ENCODE measurements around the gene MDFIC.

MDFIC gene

DNA sequence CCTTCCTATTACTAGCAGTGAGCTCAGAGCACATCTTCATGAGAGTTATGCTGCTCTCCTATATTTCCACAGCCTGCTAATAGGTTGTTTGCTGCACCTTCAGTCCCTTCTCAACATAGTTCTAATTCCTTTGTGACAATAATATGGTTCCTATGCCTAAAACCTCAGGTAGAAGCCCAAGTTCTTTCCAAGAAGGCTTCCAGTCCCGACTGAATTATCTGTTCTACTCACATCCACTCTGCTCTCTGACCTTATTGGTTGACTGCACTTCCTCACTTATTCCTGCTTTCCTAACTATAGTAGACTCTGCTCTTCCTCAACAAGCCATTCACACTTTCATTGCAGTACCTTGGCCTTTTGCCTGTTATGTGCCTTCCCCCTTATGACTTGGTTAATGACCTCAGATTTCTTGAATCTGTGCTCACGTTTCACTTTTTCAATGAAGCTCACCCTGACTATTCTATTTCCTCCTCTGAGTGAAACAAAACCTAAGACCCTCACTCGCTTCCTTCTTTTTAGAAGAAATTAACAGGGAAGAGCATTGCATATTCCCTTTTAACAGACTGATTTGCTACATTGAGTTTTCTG is 132.7 kb downstream of the MDFIC start:
- Histone ChIP-seq H3K36me3 (ENCODE audit: insufficient read depth, insufficient read length, low read length) (no peaks in the 10 kb centered on the region), H3K9ac (ENCODE audit: insufficient read length, low read depth) (no peak overlapping the region), H3K27me3 (ENCODE audit: insufficient read depth, insufficient read length) (no peaks in the 10 kb centered on the region), H3K4me3 (ENCODE audit: insufficient read length, low read depth) (no peak overlapping the region), H3K9me3 (ENCODE audit: insufficient read depth, low read length) (no peaks in the 10 kb centered on the region), H3K4me1 (ENCODE audit: insufficient read depth, insufficient read length) (no peaks in the 10 kb centered on the region)
- no peak for DNase-seq (ENCODE audit: low read depth, low spot score)
- TF ChIP-seq YY1 (IDR thresholded peaks at IDR 0.05; ENCODE audit: insufficient read depth, insufficient read length) (no peak), ZNF274 (IDR thresholded peaks at IDR 0.05; ENCODE audit: low read depth, low read length) (no peak), SUZ12 (IDR thresholded peaks at IDR 0.05; ENCODE audit: extremely low read depth, insufficient read depth, insufficient read length) (no peak)

DNA sequence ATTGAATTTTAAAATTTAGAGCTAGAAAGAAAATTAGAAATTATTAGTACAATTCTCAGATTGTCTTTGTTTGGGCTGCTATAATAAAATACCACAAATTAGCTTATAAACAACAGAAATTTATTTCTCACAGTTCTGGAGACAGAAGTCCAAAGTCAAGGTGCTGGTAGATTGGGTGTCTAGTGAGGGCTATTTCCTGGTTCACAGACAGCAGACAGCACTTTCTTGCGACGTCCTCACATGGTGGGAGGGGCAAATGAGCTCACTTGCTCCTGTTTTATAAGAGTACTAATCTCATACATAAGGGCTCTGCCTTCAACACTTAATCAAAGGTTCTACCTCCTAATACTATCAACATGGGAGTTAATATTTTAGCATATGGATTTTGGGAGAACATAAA is 134.1 kb downstream of the MDFIC start:
- no peak for TF ChIP-seq SUZ12 (IDR thresholded peaks at IDR 0.05; ENCODE audit: extremely low read depth, insufficient read depth, insufficient read length)
- no peak for TF ChIP-seq YY1 (IDR thresholded peaks at IDR 0.05; ENCODE audit: insufficient read depth, insufficient read length)
- no peak for TF ChIP-seq ZNF274 (IDR thresholded peaks at IDR 0.05; ENCODE audit: low read depth, low read length)
- Histone ChIP-seq H3K9ac (ENCODE audit: insufficient read length, low read depth) (no peak overlapping the region), H3K9me3 (ENCODE audit: insufficient read depth, low read length) (no peaks in the 10 kb centered on the region), H3K4me1 (ENCODE audit: insufficient read depth, insufficient read length) (no peaks in the 10 kb centered on the region), H3K36me3 (ENCODE audit: insufficient read depth, insufficient read length, low read length) (no peaks in the 10 kb centered on the region), H3K27me3 (ENCODE audit: insufficient read depth, insufficient read length) (no peaks in the 10 kb centered on the region), H3K4me3 (ENCODE audit: insufficient read length, low read depth) (no peak overlapping the region)
- no peak for DNase-seq (ENCODE audit: low read depth, low spot score)

DNA sequence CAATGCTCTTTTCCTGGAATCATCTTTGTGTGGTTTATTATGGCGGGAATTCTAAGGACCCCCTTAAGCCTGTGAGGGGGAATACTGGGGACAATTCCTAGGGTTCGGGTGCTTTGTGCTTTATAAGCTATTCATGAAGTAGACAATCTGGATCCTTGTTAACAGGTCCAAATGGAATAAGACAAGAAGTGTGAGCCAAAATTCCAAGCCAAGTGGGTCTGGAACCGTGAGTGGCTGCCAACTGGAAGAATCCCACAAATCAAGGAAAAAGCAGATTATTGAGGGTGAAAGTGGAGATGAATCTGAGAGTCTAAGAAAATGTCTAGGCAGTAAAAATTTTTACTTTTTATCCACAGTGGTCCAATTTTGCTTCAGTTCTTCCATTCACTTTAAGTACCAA is 136.8 kb downstream of the MDFIC start:
- no peaks in the 10 kb centered on the region for H3K4me1 ChIP-seq (ENCODE audit: insufficient read depth, insufficient read length)
- no peaks in the 10 kb centered on the region for H3K9me3 ChIP-seq (ENCODE audit: insufficient read depth, low read length)
- TF ChIP-seq ZNF274 (IDR thresholded peaks at IDR 0.05; ENCODE audit: low read depth, low read length) (no peak), YY1 (IDR thresholded peaks at IDR 0.05; ENCODE audit: insufficient read depth, insufficient read length) (no peak), SUZ12 (IDR thresholded peaks at IDR 0.05; ENCODE audit: extremely low read depth, insufficient read depth, insufficient read length) (no peak)

DNA sequence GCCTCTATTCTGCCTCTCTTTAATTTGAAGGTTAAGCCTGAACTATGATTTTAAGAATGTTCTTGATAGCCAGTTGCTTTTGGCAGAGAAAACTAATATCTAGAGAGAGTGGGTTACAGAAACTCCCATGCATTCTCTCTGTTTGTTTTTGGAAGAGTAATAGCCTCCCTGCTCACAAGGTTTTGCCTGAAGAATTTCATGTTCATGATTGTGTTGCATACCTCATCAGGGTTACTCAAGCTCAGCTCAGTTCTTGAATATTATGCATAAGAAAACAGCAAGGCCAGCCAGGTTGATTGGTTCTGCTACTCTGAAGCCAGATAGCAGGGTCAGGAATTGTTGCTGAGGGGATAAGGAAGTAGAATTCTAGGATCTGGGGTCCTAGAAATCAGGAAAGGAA is 137.4 kb downstream of the MDFIC start:
- TF ChIP-seq YY1 (IDR thresholded peaks at IDR 0.05; ENCODE audit: insufficient read depth, insufficient read length) (no peak), SUZ12 (IDR thresholded peaks at IDR 0.05; ENCODE audit: extremely low read depth, insufficient read depth, insufficient read length) (no peak), ZNF274 (IDR thresholded peaks at IDR 0.05; ENCODE audit: low read depth, low read length) (no peak)
- no peak overlapping the region for H3K9ac ChIP-seq (ENCODE audit: insufficient read length, low read depth)
- H3K4me1 ChIP-seq (ENCODE audit: insufficient read depth, insufficient read length), result no peaks in the 10 kb centered on the region
- no peak overlapping the region for H3K4me3 ChIP-seq (ENCODE audit: insufficient read length, low read depth)
- no peaks in the 10 kb centered on the region for H3K9me3 ChIP-seq (ENCODE audit: insufficient read depth, low read length)
- no peaks in the 10 kb centered on the region for H3K36me3 ChIP-seq (ENCODE audit: insufficient read depth, insufficient read length, low read length)
- H3K27me3 ChIP-seq (ENCODE audit: insufficient read depth, insufficient read length), result no peaks in the 10 kb centered on the region
- no peak for DNase-seq (ENCODE audit: low read depth, low spot score)

More for the DNA sequence above, 136.8 kb downstream of the MDFIC start:
- no peak for DNase-seq (ENCODE audit: low read depth, low spot score)
- no peaks in the 10 kb centered on the region for H3K27me3 ChIP-seq (ENCODE audit: insufficient read depth, insufficient read length)
- no peaks in the 10 kb centered on the region for H3K36me3 ChIP-seq (ENCODE audit: insufficient read depth, insufficient read length, low read length)
- H3K4me3 ChIP-seq (ENCODE audit: insufficient read length, low read depth), result no peak overlapping the region
- H3K9ac ChIP-seq (ENCODE audit: insufficient read length, low read depth), result no peak overlapping the region

DNA sequence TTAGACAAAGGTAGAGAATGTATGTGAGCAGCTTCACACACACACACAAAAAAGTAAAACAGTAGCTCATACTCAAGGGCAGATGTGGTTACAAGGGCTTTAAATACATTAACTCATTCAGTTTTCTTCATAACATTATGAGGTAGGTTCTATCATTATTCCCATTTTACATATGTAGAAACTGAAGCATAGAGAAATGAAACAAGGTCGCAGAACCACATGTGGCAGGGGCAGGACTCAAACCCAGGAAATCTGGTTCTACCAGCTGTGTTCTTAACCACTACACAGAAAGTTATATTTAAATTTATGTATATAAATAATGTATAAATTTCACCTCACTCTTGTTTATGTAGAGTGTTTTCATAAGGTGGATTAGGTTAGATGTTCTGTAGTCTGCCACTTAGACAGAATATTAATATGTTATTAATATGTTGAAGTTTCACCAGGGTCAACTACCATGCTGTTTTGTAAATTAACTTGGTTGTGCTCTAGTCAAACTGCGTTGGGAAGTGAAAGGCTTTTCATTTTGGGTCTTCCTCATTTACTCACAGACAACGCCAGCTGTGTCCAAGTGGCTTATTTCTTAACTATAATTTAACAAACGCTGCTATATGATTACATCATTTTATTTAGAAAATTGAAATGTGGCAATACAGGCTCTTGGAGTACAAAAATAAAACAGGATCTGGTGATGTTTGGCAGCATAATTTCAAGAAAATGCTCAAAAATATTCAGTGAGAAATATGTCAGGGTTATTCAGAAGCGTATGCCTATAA is 138.4 kb downstream of the MDFIC start:
- no peak for TF ChIP-seq SUZ12 (IDR thresholded peaks at IDR 0.05; ENCODE audit: extremely low read depth, insufficient read depth, insufficient read length)
- TF ChIP-seq YY1 (IDR thresholded peaks at IDR 0.05; ENCODE audit: insufficient read depth, insufficient read length), result no peak
- TF ChIP-seq ZNF274 (IDR thresholded peaks at IDR 0.05; ENCODE audit: low read depth, low read length), result no peak
- H3K9ac ChIP-seq (ENCODE audit: insufficient read length, low read depth), result no peak overlapping the region
- H3K4me3 ChIP-seq (ENCODE audit: insufficient read length, low read depth), result no peak overlapping the region
- no peaks in the 10 kb centered on the region for H3K27me3 ChIP-seq (ENCODE audit: insufficient read depth, insufficient read length)
- DNase-seq (ENCODE audit: low read depth, low spot score), result no peak
- H3K4me1 ChIP-seq (ENCODE audit: insufficient read depth, insufficient read length), result no peaks in the 10 kb centered on the region
- no peaks in the 10 kb centered on the region for H3K9me3 ChIP-seq (ENCODE audit: insufficient read depth, low read length)
- no peaks in the 10 kb centered on the region for H3K36me3 ChIP-seq (ENCODE audit: insufficient read depth, insufficient read length, low read length)

DNA sequence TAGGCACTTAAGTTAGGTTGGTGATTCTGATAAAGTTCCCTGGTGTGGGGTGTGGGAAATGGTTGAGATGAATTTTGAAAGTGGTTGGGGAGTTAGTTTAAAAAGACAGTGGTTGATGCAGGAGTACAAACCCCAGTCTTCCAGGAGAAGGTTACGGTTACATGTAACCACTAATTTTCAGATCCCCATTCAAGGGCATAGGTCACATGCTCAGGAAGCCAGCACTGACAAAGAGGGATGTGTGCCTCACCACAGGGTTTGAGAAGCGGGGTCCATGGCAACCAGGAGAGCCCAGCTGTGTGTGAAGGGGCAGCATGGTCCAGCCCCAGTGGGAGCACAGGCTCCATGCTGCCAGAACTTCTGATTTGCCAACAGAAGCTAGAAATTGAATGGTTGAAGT is 144.2 kb downstream of the MDFIC start:
- no peaks in the 10 kb centered on the region for H3K9me3 ChIP-seq (ENCODE audit: insufficient read depth, low read length)
- H3K4me1 ChIP-seq (ENCODE audit: insufficient read depth, insufficient read length), result no peaks in the 10 kb centered on the region
- no peak overlapping the region for H3K9ac ChIP-seq (ENCODE audit: insufficient read length, low read depth)
- H3K4me3 ChIP-seq (ENCODE audit: insufficient read length, low read depth), result no peak overlapping the region
- no peaks in the 10 kb centered on the region for H3K36me3 ChIP-seq (ENCODE audit: insufficient read depth, insufficient read length, low read length)
- TF ChIP-seq ZNF274 (IDR thresholded peaks at IDR 0.05; ENCODE audit: low read depth, low read length) (no peak), SUZ12 (IDR thresholded peaks at IDR 0.05; ENCODE audit: extremely low read depth, insufficient read depth, insufficient read length) (no peak), YY1 (IDR thresholded peaks at IDR 0.05; ENCODE audit: insufficient read depth, insufficient read length) (no peak)
- DNase-seq (ENCODE audit: low read depth, low spot score), result no peak
- H3K27me3 ChIP-seq (ENCODE audit: insufficient read depth, insufficient read length), result no peaks in the 10 kb centered on the region

DNA sequence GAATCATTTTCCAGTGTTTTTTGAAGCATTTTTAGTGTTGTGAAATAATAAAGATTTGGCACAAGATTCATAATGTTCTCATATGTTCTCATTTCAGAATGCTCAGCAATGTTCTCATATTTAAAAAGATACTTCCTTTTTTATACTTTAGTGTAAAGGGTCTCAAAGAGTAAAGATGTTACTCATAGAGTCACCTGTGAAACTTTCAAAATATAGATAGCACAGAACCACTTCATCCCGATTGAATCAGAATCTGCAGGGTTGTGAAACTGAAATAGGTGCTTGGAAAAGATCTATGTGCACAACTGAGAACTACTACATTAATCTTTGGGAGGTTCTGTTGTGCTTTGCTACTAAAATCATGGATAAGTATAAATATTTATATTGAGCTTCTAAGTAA is 144.7 kb downstream of the MDFIC start:
- H3K36me3 ChIP-seq (ENCODE audit: insufficient read depth, insufficient read length, low read length), result no peaks in the 10 kb centered on the region
- no peaks in the 10 kb centered on the region for H3K4me1 ChIP-seq (ENCODE audit: insufficient read depth, insufficient read length)
- DNase-seq (ENCODE audit: low read depth, low spot score), result no peak
- H3K4me3 ChIP-seq (ENCODE audit: insufficient read length, low read depth), result no peak overlapping the region
- H3K9me3 ChIP-seq (ENCODE audit: insufficient read depth, low read length), result no peaks in the 10 kb centered on the region
- TF ChIP-seq SUZ12 (IDR thresholded peaks at IDR 0.05; ENCODE audit: extremely low read depth, insufficient read depth, insufficient read length), result no peak
- TF ChIP-seq YY1 (IDR thresholded peaks at IDR 0.05; ENCODE audit: insufficient read depth, insufficient read length), result no peak
- no peak for TF ChIP-seq ZNF274 (IDR thresholded peaks at IDR 0.05; ENCODE audit: low read depth, low read length)
- H3K9ac ChIP-seq (ENCODE audit: insufficient read length, low read depth), result no peak overlapping the region
- H3K27me3 ChIP-seq (ENCODE audit: insufficient read depth, insufficient read length), result no peaks in the 10 kb centered on the region
